ENCODE measurements around the gene PITX1.

Gene PITX1

DNA sequence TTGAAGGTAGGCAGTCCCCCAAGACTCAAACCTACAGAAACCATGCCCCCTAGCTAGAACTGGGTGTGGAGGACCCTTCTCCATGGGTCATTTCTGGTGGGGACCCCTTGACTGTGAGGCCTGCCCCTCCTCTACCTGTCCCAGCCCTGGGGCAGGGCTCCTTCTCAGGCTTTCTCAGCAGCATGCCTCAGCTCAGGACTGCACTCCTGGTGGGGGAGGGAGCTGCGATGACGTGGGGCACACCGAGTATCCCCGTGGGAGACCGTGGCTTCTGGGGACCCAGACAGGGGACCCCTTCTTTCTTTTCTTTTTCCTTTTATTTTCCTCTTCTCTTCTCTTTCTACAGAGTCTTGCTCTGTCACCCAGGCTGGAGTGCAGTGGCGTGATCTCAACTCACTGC, 27.0 kb upstream of the PITX1 start:
- no peak for FAIRE-seq

DNA sequence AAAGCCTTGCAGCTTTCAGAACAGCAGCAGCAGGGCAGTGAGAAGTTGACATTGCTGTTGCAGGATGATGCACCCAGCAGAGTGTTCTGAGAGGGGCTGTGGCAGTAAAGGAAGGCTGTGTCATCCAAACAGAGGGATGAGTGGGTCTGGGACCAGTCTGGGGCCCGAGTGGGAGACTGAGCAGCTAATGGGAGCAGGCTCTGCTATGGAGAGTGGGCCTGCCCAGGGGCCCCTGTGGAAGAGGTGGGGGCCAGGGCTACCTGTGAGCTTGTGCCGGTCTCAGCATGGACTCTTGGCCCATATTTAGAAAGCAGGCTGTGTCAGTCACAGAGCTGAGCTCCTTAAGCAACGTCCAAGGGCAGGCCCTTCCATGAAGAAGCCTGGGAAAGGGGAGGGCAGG, 26.0 kb upstream of the PITX1 start:
- FAIRE-seq, result no peak

DNA sequence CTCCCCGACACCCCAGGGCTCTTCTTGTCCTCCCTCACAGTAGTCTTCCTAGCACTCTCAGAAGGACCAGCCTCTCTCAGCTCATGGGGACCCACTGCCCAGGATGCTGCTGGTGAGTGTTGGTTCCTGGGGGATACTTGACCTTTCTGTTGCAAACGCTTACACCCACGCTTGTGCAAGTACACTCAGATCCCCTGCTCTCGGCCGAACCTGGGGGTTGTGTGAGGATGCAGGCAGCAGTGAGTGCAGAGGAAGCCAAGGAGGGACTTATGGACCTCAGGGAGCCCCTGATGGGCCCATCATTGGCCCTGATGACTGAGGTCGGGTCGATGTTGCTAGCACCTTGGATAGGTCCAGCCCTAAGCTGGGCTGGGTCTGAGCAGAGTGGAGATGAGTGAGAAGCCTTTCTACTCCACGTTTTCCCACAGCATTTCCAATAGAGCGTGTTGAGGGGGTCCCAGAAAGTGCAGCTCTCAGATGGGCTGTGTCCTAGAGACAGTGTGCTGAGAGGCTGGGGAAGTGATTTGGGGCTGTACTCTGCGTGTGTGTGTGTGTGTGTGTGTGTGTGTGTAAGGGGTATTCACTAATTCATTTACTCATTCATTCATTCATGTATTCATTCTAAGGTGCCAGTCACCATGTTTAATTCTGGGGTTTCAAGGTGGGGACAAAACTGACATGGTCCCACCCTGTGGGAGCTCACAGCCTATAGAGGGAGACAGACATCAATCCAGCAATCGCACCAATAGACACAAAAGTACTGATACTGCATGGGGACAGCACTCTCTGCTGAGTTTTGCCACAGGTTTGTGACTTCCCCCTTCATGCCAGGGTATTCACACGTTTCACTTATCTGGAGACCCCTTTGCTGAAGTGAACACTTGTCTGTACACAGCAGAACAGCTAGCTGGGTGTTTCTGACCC, 25.2 kb upstream of the PITX1 start:
- no peak for FAIRE-seq

DNA sequence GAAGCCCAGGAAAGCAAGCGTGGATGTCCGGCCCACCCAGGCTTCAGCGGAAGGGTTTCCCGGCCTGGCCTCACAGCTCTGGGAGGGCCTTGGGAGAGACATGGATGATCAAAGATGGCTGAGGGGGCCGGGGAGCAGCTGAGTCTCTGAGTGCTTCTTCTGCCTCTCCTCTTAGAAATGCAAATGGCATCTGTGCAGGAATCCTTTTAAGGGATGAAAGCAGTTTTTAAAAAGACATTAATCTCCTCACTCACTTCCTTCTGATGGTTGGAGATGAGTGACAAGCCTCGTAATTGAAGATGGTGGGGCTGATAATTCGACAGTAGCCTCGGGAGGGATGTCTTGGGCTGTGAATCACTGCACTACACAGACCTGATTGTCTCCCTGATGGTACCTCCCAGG, 24.3 kb upstream of the PITX1 start:
- FAIRE-seq, result no peak

DNA sequence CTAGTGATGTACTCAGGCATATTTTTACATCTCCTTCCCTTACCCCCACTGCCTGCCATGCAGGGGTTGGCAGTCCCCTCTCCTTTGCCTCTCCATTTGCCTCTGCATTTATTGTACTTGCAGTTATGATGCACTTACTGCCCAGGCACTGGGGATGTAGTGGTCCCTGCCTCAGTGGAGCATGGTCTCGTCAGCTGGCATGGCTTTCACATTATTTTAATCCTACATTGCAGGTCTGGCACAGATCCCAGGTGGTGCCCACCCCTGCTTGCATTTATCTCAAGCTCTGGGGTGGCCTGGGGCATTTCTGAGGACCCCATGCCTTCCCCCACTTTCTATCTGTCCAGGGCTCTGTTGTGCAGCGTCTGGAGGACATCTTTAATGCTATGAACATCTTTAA, 23.2 kb upstream of the PITX1 start:
- no peak for FAIRE-seq

DNA sequence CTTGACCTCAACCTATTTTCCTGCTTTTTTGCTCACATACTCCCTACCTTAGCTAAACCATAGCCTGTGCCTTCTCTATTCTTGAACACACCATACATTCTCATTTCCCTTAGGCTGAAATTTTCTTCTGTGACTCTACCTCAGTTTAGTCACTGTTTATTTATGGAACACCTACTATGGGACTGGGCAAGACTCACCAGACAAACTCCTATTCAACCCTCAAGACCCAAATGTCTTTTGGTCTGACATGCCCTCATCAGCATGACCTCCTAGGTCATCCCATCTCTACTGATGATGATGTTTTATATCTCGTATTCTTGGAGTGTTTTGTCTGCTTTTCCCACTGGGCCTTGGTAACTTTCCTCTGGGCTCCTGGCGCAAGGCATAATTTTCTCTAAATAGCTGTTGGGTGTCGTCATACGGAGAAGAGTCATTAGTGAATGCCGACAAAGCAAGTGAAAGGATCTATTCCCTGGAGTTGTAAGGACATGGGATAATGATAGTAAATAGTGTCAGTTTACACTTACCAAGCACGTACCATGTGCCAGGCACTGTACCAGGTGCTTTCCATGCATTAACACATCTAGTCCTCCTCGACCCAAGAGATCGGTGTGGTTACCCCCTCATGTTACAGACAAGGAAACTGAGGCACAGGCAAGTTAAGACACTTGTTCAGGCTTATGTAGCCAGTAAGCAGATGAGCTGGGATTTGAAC, 22.4 kb upstream of the PITX1 start:
- FAIRE-seq, result no peak

DNA sequence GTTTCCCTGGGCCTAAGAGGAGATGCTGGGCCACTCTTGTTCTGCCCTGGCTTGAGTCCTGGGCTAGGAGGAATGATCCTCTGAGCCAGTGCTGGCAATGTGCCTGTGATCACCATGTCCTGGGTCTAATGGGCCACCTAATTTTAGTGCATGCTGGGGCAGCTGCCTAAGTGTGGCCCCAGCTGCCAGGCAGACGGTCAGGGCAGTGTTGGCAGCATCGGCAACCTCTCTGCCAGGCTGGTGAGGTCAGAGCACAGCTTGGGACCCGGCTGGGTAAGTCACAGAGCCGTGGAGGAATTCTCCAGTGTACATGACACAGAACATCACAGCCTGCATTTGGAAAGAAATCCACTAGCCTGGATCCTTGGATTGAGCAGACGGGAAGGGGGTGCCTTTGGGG, 21.4 kb upstream of the PITX1 start:
- FAIRE-seq, result no peak

DNA sequence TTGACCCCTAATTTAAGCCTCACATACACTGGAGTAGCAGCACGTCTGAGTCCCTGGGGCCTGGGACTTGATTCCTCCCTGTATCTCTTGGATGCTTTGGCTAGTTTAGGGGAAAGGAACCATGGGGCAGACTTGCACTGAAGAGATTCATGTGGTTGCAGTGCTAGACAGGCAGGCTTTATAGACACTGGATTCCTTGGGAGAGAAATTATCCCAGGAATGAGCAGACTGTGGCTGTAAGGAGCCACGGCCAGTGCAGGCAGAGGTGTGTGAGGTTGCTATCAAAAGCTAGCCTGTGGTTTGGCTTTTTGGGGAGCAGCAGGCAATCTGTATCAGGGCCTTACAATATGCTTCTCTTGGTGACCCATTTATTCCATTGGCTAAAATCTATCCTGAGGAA, 20.5 kb upstream of the PITX1 start:
- FAIRE-seq, result no peak

DNA sequence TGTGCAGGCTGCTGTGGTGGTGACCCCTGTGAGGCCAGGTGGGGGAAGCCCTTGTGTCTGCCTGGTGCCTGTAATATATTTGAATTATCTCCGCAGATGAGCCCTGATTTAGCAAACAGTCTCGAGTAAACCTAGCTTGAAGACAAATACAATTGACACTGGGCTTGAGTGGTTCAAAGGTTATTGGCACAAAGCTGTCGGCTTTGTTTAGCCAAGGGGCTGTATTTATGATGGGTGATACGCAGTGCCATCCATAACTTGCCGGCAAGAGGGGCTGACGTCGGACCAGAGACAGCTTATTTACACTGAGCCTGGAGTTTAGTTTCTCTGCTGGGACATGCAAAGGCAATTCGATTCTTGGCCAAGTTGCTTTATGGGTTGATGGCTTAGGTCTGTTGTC, 20.0 kb upstream of the PITX1 start:
- no peak for FAIRE-seq

DNA sequence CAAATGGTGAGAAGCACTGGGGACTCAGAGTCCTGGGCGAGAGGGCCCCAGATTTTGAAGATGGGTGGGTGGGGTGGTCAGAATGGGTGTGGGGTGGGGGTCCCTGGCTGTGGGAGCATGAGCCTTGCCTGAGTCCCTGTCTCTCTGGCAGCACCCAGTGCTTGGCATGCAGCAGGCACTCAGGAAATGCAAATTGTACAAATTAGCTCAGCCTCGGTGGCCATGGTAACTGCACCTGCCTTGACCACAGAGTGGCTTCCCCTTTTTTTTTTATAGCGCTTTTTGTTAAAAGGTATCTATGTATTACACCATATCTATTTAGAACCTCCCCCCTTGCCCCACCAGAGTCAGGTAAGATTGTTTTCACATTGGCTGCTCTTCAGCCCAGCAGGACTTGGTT, 19.2 kb upstream of the PITX1 start:
- no peak for FAIRE-seq

DNA sequence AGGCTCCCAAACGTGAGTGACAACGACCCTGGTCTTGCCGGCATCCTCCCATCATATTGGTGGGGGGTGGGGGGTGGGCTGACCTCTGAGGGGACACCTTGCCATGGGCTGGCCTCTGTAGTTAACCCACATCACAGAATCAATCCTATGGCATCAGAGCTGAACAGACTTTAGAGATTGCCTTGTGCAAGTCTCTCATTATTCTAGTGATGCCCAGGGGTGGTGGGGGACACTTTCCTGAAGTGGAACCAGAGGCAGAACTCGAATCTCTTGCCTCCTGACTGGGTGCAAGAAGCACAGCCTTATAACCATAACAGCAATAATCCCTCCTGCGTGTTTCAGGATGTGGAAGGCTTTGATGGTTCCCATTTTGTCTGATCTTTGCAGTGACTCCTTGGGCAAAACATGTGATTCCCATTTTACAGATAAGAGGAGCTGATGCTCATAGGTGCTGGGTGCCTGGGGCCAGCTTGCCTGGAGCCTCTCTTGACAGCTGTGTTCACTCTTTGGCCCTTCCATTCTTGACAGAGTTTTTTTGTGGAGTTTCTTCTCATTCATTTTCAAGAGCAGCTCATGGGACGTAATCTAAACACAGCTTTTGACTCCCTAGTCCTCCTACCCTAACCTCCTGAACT, 18.6 kb upstream of the PITX1 start:
- no peak for FAIRE-seq

DNA sequence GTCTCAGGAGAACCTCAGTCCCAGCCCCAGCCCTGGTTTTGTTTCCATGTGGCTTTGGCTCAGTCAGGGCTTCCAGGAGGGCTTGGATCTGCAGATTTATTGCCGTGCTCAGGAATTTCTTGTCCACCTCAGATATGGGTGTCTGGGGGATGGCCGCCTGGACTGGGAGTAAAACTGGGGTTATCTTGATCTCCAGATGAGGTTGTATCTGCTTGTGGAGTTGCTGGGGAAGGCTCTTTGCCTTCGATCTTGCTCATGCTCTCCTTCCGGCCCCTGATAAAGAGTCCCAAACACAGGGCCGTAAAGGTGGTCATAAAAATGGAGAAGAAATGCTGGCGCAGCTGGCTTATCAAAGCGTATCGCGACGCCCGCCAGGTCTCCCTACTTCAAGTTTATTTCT, 17.8 kb upstream of the PITX1 start:
- FAIRE-seq, result no peak

DNA sequence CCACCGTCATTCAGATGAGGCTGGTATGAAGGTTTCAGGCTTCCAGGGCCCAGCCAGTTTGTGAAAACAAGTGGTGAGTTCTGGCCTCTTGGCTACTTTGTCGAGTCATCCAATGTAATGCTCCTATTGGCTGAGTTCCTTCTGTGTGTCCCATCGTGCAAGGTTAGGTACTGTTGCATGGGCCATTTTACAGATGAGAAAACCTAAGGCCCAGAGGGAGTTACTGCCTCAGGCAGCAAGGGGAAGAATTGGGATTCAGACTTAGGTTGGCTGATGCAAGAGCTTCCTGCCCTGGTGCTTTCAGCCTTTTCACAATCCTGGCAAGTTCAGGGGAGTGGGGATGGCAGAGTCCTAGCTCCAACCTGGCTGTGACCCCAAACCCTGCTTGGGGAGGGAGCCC, 17.4 kb upstream of the PITX1 start:
- FAIRE-seq, result no peak

DNA sequence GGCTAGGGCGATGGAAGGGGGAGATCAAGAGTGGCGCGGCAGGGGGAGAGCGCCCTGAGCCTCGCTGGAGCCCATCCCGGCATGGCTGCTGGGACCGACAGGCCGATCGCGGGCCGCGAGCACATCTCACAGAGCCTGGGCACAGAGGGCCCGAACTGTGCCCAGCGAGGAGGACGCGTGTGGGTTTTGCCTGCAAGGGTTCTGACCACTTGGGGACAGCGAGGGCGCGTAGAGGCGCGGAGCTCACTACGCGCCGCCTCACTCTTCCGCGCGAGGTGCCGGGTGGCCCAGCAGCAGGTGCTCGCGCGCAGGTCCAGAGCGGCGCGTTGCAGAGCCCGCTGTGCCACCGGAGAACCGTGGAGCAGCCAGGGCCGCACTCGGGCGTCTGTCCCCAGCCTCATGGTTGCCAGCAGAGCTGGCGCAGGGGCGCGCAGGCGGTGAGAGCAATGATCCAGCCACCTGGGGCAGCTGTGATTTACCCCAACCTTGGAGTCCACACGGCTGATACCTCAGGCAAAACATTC, 16.3 kb upstream of the PITX1 start:
- FAIRE-seq, result no peak

DNA sequence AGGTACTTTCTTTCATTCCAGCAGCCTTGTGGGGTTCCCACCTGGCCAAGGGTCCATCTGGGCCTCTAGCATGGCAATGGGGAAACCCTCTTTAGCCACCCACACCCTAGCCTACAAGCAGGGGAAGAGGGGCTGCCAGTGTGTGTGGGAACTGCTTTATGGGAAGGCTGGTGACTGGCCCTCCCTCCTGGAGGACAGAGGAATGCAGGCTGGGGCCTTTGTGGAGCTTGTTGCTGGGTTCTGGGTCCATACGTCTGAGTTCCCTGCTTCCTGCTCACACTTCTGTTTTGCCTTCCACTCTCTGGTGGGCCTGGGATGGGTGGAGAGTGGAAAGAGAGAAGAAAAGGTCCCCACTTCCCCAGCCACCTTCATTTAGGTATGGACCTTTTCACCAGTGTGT, 14.9 kb upstream of the PITX1 start:
- no peak for FAIRE-seq

DNA sequence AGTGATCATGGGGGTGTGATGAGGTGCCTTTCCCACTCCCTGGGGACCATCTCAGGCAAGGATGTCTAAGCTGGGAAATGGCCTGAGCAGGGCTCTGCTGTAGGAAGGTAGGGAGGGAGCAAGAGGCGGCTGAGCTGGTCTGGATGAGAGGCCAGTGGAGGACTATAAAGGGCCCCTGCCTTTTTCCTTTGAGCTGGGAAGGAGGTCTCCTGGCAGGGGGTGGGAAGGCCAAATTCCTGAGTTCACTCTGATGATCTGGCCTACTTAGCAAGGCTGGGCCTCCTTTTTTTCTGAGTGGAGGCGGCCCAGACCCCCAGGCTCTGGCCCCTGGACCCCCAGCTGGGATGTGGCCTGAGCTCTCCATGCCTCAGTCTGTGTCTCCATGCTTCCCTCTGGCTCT, 14.3 kb upstream of the PITX1 start:
- FAIRE-seq, result no peak

DNA sequence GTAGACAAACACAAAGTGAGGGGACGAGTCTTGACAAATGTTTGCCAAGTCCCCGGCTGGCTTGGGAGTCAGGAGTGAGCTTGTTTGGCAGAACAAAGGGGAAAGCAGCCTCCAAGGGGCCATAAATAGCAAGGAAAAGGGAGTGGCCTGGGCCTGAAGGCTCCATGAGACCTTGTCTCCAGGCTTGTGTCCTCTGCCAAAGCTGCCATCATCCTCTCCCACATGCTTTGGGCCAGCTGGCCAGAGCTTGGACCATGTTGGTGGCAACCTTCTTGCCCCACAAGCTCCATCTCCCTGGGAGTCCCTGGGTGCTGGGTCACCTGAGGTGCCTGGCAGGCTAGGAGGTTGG, 13.3 kb upstream of the PITX1 start:
- FAIRE-seq, result no peak

DNA sequence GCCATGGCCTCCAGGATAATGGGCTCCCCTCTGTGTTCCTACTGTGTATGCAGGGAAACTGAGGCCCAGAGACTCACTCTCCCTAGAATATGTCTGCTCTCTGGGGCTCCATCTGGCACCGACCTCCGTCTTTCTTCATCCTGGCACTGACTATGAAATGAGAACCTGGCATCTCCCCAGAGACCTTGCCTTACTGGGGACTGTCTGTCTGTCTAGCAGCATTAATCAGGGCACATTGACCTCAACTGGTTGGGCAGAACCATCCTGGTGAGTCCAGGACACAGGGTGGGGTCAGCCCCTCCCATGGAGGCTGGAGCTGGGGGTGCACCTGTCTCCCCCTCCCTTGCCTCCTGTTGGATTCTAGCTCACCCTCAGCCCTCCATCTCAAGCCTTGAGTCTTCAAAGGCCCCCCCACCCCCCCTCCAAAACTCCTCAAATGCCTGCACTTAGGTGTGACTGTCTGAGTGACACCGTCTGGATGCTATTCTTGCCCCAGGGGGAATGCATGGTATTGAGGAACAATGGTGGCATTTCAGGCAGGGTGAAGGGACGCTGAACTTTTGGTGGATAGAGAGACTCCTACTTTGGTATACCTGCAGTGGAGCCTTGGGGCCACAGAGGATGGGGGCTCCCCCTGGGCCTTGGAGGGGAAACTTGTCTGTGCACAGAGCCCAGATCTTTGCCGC, 12.8 kb upstream of the PITX1 start:
- FAIRE-seq, result no peak

DNA sequence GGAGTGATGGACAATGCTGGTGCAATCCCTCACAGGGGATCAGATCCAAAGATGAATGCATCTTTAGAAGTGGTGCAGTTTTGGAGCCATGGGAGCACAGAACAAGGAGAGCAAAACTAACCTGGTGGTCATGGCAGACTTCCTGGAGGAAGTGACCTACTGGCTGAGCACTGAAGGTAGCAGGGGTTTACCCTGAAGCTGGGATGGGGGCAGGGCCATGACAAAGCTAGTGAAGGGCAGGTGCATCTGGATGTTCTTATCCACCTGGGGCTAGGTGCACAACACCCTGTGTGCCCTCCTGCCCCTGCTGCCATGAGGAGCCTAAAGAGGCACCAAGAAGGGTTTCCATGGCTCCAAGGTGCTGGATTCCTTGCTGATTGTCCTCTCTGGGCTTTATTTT, 11.5 kb upstream of the PITX1 start:
- no peak for FAIRE-seq

DNA sequence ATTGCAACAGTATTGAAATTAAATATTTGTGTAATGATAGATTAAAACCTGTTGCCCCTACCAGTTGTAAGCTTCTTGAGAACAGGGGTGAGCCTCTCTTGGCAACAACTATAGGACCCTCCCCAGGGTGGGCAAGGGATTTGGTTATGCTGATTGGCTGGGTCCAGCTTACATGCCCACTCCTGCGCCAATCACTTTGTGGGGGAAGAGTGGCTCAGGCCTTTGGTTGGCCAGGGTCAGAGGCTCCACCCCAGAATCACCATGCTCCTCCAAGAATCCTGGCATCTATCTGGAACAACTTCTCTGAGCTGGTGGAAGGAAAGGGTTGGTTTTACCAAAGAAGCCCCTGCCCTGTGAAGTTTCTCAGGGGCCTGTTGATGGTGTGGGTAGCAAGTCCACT, 8.6 kb upstream of the PITX1 start:
- no peak for FAIRE-seq

DNA sequence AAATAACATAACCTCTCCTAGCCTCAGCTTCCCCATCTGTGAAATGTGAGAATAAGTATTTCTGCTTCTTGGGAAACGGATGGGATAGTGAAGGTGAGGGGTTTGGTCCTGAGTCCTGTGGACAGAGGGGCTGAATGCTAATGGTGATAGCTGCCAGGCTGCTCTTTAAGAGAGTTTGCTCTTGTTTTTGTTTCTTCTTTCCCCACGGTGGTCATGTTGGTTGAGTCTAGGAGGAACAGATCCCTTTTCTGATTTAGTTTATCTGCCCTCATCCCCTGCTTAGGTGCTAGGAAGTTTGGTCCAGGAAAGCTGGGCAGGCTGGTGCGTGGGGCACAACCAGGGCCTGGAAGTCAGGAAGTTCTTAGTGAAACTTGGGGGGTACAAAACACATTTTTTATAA, 7.7 kb upstream of the PITX1 start:
- FAIRE-seq, result no peak

DNA sequence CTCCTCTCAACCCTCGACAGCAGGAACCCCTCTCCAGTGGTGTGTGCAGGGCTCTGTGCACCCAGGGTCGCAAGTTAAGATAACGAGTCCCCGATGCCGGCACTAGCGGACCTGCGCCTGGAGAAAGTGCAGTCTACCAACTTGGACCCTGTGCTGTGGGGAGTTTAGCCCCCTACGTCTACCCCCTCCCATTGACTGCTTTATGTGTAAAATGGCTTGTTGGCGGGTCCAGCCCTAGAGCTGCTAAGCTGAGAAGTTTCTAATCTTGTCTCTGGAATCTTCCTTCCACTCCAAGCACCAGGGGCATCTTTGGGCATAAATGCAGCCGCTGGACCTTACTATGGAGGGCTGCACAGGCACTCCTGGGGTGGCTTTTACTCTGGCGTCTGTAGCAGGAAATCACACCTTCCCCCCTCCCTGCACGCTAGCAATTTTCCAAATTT, 7.1 kb upstream of the PITX1 start:
- no peak for FAIRE-seq
